GM18526 (cell line): Measurements from ENCODE around the gene PACC1.

Source experiments
- POLR2A ChIP-seq: IDR thresholded peaks from 3 replicates; pipeline ENCODE4 v1.6.1; 2011; ENCODE audit not compliant: insufficient read length; ENCODE audit errors: extremely low read depth

The PACC1 gene

DNA sequence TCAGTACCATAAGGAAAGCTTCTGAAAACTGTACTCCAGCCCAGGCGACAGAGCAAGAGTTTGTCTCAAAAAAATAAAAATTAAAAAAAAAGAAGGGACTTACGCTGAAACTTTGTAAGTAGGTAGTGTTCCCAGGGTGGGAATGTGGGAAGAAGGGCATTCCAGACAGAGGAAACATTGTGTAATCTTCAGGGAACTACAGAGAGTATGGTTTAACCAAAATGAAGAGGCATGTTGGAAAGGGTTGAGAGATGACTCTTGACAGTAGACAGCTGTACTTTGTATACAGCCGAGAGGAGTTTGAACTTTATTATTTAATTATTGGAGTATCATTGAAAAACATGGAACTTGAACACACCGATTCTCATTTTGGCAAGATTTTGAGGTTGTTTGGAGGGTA, 86.4 kb downstream of the PACC1 start:
- TF ChIP-seq POLR2A, result no peak

DNA sequence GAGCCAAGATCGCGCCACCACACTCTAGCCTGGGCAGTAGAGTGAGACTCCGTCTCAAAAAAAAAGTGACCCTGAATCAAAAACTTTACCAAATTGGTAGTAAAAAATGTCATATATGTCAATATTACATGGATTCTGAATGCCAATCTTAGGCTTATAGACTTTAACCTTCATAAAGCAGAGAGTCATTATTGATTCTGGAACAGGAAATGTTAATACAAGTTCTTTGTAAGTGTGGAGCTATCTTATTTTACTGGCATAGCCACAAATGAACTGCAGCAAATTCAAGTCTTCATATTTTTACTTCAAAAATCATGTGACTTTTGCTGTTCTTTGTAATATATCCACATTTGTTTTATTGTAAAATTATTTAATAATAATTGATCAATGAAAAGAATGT, 88.1 kb downstream of the PACC1 start:
- no peak for TF ChIP-seq POLR2A

- TF ChIP-seq POLR2A, result no peak
These were observed 91.6 kb downstream of the PACC1 start for GRCh38 chr1:212323066-212323465.

GRCh38 chr1:212317916-212318315, 96.8 kb downstream of the PACC1 start:
- no peak for TF ChIP-seq POLR2A

DNA sequence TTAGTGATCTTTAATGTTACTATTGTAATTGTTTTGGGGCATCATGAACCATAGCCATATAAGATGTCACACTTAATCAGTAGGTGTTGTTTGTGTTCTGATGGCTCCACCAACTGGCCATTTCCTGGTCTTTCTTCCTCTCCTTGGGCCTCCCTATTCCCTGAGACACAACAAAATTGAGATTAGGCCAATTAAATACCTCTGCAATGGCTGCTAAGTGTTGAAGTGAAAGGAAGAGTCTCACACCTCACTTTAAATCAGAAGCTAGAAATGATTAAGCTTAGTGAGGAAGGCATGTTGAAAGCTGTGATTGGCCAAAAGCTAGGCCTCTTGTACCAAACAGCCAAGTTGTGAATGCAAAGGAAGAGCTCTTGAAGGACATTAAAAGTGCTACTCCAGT, 98.8 kb downstream of the PACC1 start:
- no peak for TF ChIP-seq POLR2A

- TF ChIP-seq POLR2A, result no peak
These were observed 99.5 kb downstream of the PACC1 start for GRCh38 chr1:212315184-212315583.
